Dedifferentiated amniotic fluid mesenchymal stem cell (primary cell): Measurements from ENCODE around the gene SCIN.
A peak's percentile ranks its signal among the peaks of the same experiment; 100 is the strongest.

Source experiments
- DNase-seq: peaks from one replicate; pipeline ENCODE4 v3.0.0-alpha.2; 2016; ENCODE audit errors: extremely low spot score

The SCIN gene

DNA sequence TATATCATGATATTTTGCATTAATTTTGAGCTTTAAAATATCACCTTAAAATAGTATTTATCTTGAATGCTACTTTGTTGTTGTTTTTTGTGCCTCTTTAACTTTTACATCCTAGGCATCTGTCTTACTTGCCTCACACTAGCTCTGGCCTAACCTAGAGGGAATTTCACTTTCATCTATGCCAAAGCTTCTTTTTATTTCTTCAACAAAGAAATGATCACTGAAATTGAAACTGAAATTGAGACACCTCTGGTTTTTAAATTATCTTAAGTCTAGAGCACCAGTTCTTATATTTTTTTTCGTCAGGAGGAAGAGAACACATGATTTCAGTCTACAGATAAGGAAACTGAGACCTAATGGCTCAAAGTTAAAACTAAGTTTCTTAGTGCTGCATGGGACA, 3.5 kb upstream of the SCIN start:
- DNase-seq, result no peak

DNA sequence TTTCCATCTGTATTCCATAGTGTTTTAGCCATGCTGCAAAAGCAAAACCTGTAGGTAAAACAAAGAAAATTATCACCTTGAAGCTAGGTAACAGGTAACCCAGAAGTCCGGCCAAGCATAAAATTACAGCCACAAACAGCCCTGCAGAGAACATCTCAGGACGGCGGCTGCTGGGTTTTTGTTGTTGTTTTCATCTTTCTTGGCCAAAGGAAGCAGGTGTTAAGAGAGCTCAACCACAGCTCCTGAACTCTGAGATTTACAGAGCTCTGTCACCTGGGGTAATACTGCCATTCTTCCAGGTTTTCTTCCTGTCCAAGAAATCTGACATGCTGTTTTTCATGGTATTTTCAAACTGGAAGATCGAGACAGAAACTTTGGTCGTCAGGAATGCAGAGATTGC, 847 bp upstream of the SCIN start:
- DNase-seq, result no peak

DNA sequence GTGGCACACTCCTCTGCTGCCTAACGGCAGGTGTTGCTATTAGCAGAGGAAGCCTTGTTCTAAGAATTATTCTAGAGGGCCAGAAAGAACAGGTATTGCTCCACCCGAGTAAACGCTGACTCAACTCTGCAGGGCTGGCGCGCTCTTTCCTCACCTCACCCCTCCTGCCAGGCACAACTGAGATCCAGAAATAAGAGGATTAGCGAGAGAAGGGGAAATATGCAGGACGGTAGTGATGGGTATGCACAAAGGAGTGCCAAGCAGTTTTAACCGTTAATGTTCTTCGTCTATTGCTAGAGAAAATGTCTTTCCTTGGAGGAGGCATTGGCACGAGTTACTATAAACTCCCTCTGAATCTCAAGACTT, 369 bp upstream of the SCIN start:
- no peak for DNase-seq

DNA sequence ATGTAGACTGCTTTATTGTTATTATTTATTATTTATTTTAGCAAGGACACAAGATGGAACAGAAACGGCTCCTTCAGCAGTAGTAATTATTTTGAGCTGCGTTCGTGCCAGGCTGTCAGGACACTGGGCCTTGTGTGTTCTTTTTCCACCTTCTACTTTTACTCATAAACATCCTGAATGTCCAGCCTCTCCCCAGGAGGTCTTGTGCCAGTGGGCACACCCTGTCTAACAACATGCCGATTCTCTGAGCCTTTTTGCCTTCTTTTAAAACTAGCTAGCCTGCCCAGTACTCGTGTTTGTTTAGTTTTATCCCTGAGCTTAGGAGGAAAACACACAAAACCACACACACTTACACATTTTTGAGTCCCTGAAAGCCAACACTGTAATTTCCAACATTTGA, 1.2 kb downstream of the SCIN start:
- no peak for DNase-seq

DNA sequence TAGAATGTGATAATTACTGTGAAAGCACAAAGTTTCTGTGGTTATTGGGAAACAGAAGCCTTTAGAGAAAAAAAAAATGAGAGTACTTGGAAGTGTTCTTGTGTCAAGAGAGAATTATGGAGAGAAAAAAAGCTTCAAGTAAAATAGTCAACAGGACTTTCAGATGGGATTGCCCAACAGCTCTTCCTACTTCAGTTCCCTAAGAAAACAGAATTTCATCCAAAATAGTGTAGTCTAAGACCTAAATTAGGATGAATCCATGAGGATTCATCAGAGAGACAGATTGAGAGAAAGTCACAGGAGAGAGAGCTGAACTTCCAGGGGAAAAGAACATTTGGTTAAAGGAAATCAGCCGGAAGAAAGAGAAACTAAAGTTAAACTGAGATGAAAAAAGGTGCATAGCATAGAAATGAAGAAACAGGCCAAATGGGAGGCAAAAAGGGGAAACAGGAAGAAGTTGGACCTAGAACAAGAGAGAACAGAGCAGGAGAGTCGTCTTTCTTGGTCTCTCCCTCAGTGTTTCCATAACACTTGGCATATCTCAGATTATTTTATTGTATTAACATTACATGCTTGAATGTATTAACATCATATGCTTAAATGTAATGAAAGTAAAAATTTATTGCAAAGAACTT, 2.5 kb downstream of the SCIN start:
- DNase-seq, result no peak

DNA sequence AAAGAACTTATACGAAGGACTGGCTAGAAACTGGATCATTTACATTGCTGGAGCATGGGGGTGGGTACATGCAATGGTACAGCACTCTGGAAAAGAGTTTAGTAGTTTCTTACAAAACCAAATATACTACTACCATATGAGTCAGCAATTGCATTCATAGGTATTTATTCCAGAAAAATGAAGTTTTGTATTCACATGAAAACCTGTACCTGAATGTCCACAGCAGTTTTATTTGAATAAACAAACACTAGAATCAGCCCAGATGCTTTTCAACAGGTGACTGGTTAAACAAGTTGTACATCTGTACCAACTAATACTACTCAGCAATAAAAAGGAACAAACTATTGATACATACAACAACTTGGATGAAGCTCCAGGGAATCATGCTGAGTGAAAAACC, 3.4 kb downstream of the SCIN start:
- DNase-seq, result no peak

DNA sequence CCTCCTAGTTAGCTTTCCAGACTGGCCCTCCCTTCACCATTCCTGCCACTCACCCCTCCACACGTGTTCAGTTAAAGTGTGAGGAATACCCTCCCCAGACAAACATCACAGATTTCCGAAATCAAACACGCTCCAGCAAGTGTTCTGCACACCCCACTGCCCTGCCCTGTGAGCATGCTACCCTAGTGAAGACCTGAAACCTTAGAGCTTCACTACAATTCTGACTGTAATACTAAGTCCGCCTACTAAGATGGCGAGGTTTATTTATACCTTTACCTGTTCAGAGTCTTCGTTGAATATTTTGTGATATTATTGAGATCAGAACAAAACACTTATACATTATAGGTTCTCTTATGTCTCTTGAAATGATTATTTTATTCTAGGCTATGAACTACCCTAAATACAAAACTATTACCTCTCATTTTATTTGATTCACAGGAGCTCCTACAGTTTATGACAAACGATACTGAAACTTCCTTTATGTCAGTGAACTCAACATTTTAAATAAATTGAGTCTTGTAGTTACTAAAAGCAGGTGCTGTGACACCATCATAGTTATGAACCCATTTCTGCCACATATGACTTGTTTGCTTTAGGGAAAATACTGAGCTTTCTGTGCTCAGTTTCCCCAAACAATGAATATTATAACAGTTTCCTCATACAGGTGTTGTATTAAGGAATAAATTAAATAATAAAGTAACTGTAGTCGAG, 8.6 kb downstream of the SCIN start:
- DNase-seq, result no peak

DNA sequence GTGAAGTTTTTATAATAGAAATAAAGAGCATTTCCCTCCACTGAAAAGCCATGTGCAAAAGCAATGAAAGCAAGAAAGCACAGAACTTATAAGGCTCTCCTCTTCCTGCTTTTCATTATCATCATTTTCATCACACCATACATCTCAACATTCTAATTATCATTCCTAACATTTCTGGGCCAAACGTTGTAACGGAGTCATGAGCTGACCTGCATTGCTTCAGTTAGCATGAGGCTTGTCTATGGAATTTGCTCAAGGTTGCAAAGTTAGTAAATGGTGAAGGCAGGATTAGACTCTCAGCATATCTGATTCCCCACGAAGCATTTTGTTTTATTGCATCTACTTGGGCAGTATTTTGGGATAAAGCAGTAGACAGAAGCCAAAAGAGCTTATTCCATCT, 11.4 kb downstream of the SCIN start:
- peak; percentile 66 for DNase-seq

DNA sequence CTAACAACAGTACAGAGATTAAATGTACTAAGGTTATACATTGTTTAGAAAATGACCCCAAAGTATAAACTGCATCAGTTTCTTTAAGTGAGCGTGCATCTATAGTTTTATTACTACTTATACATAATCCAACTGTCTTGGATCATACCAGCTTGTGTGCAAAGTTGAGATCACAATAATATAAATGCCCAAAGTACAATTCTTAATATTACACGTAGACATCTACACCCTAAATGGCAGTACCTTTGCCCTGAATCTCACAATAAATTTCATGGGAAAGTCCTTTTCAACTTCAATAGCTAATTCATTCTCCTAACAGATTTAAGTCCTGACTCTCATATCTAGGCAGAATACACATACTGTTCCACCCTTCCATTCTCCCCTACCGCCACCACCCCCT, 11.8 kb downstream of the SCIN start:
- DNase-seq, result no peak

DNA sequence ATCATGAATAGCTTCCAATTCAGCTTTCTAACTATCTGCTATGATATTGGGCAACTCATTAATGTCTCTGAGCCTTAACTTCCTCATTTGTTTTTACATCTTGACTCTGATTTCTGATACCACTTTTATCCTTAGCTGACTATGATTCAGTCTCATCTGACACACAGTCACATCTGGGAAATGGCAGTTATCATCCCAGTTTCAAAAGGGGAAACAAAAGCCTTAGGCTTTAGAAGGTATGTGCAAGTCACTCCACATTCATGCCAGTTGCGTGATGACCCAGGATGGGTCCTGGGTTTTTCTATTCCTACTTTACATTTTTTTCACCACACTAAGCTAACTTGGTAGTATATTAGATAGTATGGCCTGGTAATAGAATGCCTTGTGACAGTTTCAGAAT, 12.7 kb downstream of the SCIN start:
- peak; percentile 29 for DNase-seq

DNA sequence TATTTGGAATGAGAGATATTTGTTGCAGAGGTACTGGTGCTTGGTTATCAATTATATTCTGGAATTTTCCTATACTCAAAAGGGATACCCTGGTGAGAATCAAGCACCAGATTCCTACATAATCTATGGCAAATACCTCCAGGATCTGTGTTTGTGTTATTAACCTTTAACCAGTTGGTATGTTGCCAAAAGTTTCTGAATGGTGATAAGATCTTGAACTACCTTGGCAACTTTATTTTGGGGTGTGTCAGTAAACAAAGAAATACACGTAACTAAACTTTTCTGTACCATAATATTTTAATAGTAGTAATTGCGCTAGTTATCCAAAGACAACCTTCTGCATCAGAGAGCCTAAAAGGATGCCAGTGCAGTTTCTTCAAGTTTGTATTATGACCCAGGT, 13.4 kb downstream of the SCIN start:
- DNase-seq, result no peak

DNA sequence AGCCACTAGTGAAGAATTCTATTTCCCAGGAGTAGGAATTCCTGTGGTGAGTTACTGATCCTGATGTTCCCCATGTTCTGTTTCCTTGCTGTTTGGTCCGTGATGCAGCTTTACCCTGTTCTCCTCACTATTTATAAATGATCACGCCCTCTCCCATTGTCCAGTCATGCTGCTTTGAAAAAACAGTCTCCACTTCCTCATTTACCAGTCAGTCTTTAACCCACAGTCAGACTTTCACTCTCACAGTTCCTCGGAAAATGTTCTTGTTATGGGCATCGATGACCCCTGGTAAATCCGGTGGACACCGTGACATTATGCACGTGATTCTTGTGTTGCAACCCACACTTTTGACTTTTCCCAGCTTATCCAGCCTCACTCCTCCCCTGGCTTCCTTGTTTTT, 14.4 kb downstream of the SCIN start:
- peak; percentile 54 for DNase-seq

DNA sequence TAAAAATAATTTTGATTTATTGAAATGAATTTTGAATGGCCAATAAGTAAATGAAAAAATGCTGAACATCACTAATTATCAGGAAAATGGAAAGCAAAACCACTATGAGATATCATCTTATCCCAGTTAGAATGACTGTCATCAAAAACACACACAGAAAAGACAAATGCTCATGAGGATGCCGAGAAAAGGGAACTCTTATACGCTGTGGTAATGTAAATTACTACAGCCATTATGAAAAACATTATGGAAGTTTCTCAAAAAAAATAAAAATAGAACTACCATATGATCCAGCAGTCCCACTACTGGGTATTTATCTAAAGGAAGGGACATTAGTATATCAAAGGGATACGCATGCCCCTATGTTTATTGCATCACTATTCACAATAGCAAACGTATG, 15.8 kb downstream of the SCIN start:
- no peak for DNase-seq

DNA sequence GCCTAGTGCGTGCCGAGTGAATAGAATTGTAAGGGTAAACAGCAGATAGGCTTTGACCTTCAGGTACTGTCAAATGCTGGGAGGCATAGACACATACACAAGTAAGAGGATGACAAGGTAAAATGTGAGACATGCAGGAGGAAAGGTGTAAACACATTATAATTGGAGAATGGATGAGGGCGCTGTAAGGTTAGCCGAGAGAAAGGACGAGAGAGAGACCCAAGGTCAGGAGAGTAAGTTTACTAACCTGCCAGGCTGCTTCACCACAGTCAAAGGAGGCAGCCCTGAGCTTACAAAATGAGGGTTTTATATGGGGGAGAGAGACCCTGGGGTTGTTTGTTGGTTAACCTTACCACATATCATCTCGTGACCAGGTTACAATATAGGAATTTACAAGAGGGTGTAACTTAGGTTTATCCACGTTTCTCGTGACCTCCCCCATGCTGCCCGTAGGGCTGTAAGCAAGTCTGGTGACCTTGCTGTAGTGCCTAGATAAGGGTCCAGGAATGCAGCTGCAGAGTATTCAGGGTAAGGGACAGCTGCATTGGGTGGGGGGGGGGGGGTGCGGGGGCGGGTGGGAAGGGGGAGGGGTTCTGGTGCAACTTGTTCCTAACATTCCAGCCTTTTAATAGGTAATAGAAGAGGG, 17.9 kb downstream of the SCIN start:
- no peak for DNase-seq

DNA sequence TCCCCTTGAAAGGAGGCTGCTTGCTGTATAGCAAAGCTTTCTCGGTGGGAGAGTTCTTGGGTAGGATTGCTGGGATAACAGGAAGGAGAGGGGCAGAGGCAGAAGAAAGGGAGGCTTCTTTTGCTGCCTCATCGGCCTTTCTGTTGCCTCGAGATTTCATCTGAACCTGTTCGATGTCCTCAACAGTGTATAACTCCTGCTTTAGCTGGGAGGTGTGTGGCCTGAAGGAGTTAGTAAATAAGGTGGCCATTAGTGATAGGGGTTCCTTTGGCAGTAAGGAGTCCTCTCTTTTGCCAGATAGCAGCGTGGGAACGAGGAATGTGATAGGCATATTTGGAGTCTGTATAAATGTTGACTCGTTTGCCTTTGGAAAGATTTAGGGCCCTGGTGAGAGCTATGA, 20.0 kb downstream of the SCIN start:
- DNase-seq, result no peak

DNA sequence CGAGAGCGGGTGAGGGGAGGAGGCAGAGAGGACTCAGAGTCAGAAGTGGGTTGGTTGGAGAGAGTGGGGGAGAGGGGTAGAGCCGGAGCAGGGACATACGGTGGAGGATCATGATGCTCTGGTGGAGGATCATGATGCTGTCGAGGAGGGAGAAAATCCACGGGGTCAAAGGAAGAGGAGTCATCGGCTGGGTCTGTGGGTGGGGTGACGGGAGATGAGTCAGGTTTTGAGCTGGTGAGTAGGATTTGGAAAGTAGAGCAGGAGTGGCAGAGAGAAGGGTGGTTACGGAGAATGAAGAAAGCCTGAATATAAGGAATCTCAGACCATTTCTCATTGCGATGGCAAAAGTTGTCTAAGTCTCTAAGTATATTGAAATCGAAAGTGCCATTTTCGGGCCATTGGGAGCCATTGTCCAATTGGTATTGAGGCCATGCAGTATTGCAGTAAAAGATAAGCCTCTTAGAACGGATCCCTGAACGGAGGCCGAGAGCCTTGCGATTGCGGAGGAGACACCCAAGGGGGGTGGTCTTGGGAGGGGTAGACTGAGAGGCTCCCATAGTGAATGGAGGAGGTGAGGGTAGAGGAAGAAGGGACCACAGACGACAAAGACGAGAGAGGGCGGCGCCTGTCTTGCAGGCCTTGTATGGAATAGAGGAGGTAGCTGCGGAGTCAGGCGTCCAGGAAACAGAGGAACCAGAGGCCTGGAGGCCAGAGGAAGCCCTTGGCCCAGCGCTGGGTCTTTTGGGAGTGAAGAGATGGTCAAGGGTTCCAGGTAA, 23.8 kb downstream of the SCIN start:
- DNase-seq, result no peak

DNA sequence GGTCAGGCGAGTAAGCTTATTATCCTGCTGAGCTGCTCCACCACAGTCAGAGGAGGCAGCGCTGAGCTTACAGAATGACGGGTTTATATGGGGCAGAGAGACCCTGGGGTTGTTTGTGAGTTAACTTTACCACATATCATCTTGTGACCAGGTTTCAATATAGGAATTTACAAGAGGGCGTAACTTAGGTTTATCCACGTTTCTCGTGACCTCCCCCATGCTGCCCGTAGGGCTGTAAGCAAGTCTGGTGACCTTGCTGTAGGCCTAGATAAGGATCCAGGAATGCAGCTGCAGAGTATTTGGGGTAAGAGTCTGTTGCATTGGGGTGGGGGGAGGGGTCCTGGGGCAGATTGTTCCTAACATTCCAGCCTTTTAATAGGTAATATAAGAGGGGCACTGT, 24.6 kb downstream of the SCIN start:
- DNase-seq, result no peak

DNA sequence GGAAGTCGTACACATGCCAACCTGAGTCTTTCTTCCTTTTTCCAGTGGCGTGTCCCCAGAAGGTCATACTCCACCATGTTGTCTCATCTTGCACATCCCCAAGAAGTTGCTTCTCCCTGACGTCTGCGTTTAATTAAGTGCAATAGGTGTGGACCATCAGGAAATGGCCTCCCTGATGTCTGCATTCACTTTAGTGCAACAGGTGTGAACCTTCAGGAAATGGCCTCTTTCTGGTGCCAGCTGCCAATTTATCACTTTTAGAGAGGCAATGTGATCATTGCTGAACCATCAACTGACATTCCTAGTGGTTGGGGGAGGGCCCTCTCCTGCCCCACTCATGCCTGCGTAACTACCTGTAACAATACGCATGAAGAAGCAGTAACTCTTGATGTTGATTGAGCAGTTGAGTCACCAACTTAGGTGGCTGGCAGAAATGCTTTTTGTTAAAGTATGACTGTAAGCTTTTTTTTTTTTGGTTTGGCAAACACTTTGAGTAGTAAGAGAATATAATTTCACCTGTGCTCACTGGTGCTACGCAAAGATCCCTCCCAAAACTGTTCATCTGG, 25.8 kb downstream of the SCIN start:
- DNase-seq, result no peak

DNA sequence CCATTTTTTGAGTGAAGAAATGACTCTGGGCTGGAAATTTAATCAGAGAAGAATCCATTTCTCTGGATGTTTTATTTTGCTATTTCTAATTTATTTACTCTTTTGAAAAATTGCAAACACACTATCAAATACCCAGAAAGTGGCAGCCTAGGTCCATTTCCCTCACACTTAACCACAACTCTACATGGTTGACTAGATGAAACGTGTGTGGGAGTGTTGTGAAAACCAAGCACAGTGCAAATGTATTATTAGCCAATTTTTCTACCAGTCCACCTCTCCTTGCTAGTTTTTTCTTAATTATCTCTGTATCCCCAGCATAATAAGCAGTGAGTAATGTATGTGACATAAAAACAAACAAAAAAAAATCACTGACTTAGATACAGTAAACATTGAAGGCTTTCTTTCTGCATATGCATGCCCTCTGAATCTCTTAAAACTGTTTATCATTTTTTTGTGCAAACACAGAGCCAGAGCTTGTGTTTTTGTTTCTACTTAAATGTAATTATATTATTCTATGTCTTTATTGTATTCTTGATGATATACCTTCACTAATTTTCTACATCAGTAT, 30.9 kb downstream of the SCIN start:
- DNase-seq, result no peak

DNA sequence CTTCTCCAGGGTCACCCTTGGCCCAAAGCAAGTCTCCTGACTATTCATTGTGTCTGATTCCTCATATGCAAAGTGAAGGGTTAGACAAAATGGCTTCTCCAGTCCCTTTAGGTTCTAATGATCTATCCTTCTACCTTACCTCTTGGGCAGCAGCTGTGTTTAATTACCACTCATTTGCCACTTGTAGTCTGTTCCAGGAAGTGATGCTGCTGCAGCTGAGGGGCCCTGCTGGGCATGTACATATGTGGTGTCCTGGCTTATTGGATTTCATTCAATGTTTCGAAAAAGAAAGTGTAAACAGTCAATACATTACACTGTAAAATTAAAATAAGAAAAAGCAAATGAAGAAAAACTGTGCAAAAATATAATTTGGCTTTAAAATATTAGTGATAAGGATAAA, 36.6 kb downstream of the SCIN start:
- no peak for DNase-seq

DNA sequence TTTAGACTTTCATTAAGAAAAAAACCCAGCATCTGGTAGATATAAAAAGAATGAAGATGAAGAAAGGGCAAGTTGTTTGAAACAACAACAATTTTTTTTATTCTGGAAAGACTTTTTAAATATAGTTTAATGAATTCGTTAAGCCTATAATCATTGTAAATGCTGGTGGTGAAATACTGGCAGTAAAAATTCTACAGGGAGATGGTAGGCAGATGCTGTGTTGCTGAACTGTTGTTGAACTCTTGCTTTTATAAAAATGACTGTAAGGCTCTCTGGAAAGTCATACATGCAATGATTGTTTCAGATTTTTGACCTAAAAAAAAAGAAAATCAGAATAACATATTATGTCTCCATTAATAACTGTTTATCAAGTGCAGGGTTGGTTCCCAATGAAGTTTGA, 39.0 kb downstream of the SCIN start:
- DNase-seq, result no peak

DNA sequence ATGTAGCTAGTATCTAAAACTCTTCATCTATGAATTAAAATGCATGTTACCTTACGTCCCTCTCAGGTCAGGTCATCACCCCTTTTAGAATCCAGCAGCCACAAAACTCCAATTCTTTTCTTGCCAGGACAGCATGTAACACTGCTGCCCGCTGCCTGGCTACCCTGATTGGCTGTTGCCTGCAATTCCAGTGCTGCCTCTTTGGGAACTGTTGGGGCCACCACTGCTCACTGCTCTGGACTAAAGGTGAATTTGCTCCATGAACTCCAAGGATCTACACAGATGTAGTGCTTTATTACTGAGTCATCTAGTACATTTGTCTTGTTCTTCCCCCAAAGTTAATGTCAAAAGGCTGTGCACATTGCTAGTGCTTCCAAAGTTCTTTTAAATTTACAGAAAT, 40.4 kb downstream of the SCIN start:
- no peak for DNase-seq
